ENCODE measurements around the gene AKR1C1.
"Not testable (repeated sequence)": the region's sequence is repeated elsewhere in the genome, so short reads cannot be mapped to it uniquely, and the experiment has no call there.

Gene AKR1C1

GRCh38 chr10:4924482-4924881 lies 38.7 kb upstream of the AKR1C1 start:
- not testable (repeated sequence) for H3K9ac ChIP-seq (ENCODE audit: low read depth, low read length, poor library complexity); H3K14ac ChIP-seq (ENCODE audit: low read length); H2AFZ ChIP-seq (ENCODE audit: low read length); H3K9me3 ChIP-seq (replicated peaks in 1 of 2; ENCODE audit: control insufficient read depth in 2 of 2, insufficient read depth in 1 of 2, low read depth in 1 of 2, low read length in 2 of 2); H3K23ac ChIP-seq (ENCODE audit: low read depth, low read length, poor library complexity); H3K79me1 ChIP-seq (ENCODE audit: low read depth, low read length); H2BK12ac ChIP-seq (ENCODE audit: low read length); DNase-seq (ENCODE audit: low spot score); H3K4me2 ChIP-seq (ENCODE audit: insufficient read depth, low read length, poor library complexity, severe bottlenecking); H3K4ac ChIP-seq (ENCODE audit: low read length); H3K27me3 ChIP-seq (ENCODE audit: control insufficient read depth in 3 of 3, insufficient read depth in 3 of 3, low read depth in 1 of 3, low read length in 3 of 3); H3K27ac ChIP-seq (replicated peaks; ENCODE audit: low read length); H2BK120ac ChIP-seq (ENCODE audit: low read depth, low read length); H2BK15ac ChIP-seq (ENCODE audit: low read length); H4K8ac ChIP-seq (ENCODE audit: low read depth, low read length); H3K4me1 ChIP-seq (ENCODE audit: control insufficient read depth in 2 of 2, insufficient read depth in 1 of 2, low read depth in 1 of 2, low read length in 2 of 2); H2BK5ac ChIP-seq (ENCODE audit: low read length); H3K18ac ChIP-seq (ENCODE audit: low read length); H2AK5ac ChIP-seq (ENCODE audit: low read depth, low read length); H3K36me3 ChIP-seq (replicated peaks in 1 of 2; ENCODE audit: control insufficient read depth in 2 of 2, insufficient read depth in 2 of 2, low read length in 2 of 2)
- Histone ChIP-seq H3K4me3 (ENCODE audit: low read length in 2 of 2) (peak overlapping the region in 1 of 2 donors; percentile 51), H4K91ac (ENCODE audit: low read depth, low read length, poor library complexity) (peak overlapping the region; percentile 72)

DNA sequence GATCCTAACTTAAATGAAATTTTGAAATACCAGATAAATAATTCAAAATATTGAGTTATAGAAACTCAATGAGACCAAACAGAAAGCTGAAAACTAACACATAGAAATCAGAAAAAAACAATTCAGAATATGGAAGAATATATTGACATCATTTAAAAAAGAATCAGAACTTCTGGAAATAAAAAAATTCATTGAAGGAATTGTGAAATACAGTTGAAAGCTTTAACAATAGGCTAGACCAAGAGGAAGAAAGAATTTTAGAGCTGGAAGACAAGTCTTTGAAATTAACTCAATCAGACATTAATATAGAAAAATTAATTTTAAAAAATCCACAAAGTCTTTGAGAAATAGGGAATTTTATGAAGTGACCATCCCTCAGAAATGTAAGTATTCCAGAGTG lies 36.8 kb upstream of the AKR1C1 start:
- Histone ChIP-seq H3K27ac (replicated peaks; ENCODE audit: low read length) (no peak overlapping the region), H3K27me3 (ENCODE audit: control insufficient read depth in 3 of 3, insufficient read depth in 3 of 3, low read depth in 1 of 3, low read length in 3 of 3) (no peaks in the 10 kb centered on the region), H3K4me1 (ENCODE audit: control insufficient read depth in 2 of 2, insufficient read depth in 1 of 2, low read depth in 1 of 2, low read length in 2 of 2) (no peaks in the 10 kb centered on the region), H2AFZ (ENCODE audit: low read length) (no peak overlapping the region), H3K9ac (ENCODE audit: low read depth, low read length, poor library complexity) (no peak overlapping the region), H4K91ac (ENCODE audit: low read depth, low read length, poor library complexity) (no peak overlapping the region), H4K8ac (ENCODE audit: low read depth, low read length) (no peak overlapping the region), H3K4me2 (ENCODE audit: insufficient read depth, low read length, poor library complexity, severe bottlenecking) (no peak overlapping the region), H2BK12ac (ENCODE audit: low read length) (no peak overlapping the region), H2BK5ac (ENCODE audit: low read length) (no peak overlapping the region), H3K36me3 (replicated peaks in 1 of 2; ENCODE audit: control insufficient read depth in 2 of 2, insufficient read depth in 2 of 2, low read length in 2 of 2) (no peaks in the 10 kb centered on the region), H2BK15ac (ENCODE audit: low read length) (no peak overlapping the region), H3K9me3 (replicated peaks in 1 of 2; ENCODE audit: control insufficient read depth in 2 of 2, insufficient read depth in 1 of 2, low read depth in 1 of 2, low read length in 2 of 2) (no peaks in the 10 kb centered on the region), H3K18ac (ENCODE audit: low read length) (no peak overlapping the region), H3K23ac (ENCODE audit: low read depth, low read length, poor library complexity) (no peak overlapping the region), H3K4ac (ENCODE audit: low read length) (no peak overlapping the region), H3K79me1 (ENCODE audit: low read depth, low read length) (no peaks in the 10 kb centered on the region), H3K4me3 (ENCODE audit: low read length in 2 of 2) (no peak overlapping the region), H2BK120ac (ENCODE audit: low read depth, low read length) (no peak overlapping the region), H2AK5ac (ENCODE audit: low read depth, low read length) (no peak overlapping the region), H3K14ac (ENCODE audit: low read length) (no peak overlapping the region)
- no peak for DNase-seq (ENCODE audit: low spot score)

DNA sequence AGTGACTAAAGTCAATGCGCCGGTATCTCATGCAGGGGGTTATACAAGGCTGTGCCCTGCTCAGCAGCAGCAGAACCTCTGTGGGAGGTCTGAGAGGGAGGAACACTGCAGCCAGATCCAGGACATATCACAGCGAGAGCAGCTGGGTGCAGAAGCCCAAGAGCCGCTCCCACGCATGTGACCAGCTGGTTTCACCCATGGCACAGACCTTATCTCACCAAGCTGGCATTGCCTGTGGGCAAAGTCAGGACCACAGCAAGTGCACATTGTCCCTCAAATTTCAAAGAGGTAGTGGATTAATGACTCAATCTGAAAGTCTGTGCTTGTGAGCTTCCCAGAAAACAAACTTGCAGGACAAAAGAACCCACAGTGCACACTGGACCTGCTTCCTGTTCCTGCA lies 31.6 kb upstream of the AKR1C1 start:
- Histone ChIP-seq H3K27ac (replicated peaks; ENCODE audit: low read length) (no peak overlapping the region), H3K4me3 (ENCODE audit: low read length in 2 of 2) (no peak overlapping the region), H3K4me2 (ENCODE audit: insufficient read depth, low read length, poor library complexity, severe bottlenecking) (no peak overlapping the region), H2BK120ac (ENCODE audit: low read depth, low read length) (no peak overlapping the region), H4K91ac (ENCODE audit: low read depth, low read length, poor library complexity) (no peak overlapping the region), H3K9me3 (replicated peaks in 1 of 2; ENCODE audit: control insufficient read depth in 2 of 2, insufficient read depth in 1 of 2, low read depth in 1 of 2, low read length in 2 of 2) (peaks cover 0 to 2% of the 10 kb centered on the region in 2 donors), H3K18ac (ENCODE audit: low read length) (no peak overlapping the region), H3K36me3 (replicated peaks in 1 of 2; ENCODE audit: control insufficient read depth in 2 of 2, insufficient read depth in 2 of 2, low read length in 2 of 2) (no peaks in the 10 kb centered on the region), H2BK15ac (ENCODE audit: low read length) (no peak overlapping the region), H3K27me3 (ENCODE audit: control insufficient read depth in 3 of 3, insufficient read depth in 3 of 3, low read depth in 1 of 3, low read length in 3 of 3) (no peaks in the 10 kb centered on the region), H3K23ac (ENCODE audit: low read depth, low read length, poor library complexity) (no peak overlapping the region), H2AK5ac (ENCODE audit: low read depth, low read length) (no peak overlapping the region), H3K4me1 (ENCODE audit: control insufficient read depth in 2 of 2, insufficient read depth in 1 of 2, low read depth in 1 of 2, low read length in 2 of 2) (peaks cover 0 to 3% of the 10 kb centered on the region in 2 donors), H3K79me1 (ENCODE audit: low read depth, low read length) (no peaks in the 10 kb centered on the region), H3K14ac (ENCODE audit: low read length) (no peak overlapping the region), H3K4ac (ENCODE audit: low read length) (no peak overlapping the region), H3K9ac (ENCODE audit: low read depth, low read length, poor library complexity) (no peak overlapping the region), H2BK5ac (ENCODE audit: low read length) (no peak overlapping the region), H2BK12ac (ENCODE audit: low read length) (no peak overlapping the region), H2AFZ (ENCODE audit: low read length) (no peak overlapping the region), H4K8ac (ENCODE audit: low read depth, low read length) (no peak overlapping the region)
- no CpG with 5 or more reads among the region's 5 CpGs for WGBS, 2 donors (ENCODE audit: extremely low coverage in 2 of 2, insufficient read length in 2 of 2, insufficient replicate concordance in 1 of 2)
- DNase-seq (ENCODE audit: low spot score): no peak

DNA sequence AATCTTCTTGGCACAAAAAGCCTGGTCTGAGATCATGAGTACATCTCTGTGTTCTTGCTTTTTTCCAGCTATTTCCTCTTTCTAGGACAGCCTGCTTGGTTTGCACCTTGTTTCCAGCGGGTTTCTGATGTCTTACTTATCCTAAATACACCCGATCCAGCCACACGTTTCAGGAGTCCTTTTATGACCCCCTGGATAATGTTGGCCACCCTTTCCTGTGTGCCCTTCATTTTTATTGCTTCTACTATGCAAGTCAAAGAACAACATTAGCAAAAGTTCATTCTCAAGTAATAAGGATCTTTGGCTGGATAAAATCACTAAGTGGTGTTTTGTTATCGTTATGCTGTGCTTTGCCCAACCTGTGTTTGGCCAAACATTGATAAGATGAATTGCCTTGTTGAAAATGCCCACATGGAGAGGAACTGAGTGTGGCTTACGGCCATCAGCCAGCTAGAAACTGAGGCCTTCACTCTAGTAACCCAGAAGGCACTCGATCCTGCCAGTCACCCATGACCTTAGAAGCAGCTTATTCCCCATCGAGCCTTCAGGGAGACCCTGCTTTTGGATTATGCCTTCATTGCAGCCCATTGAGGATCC lies 28.7 kb upstream of the AKR1C1 start:
- Histone ChIP-seq H2AFZ (ENCODE audit: low read length) (no peak overlapping the region), H3K9ac (ENCODE audit: low read depth, low read length, poor library complexity) (no peak overlapping the region), H3K27me3 (ENCODE audit: control insufficient read depth in 3 of 3, insufficient read depth in 3 of 3, low read depth in 1 of 3, low read length in 3 of 3) (no peaks in the 10 kb centered on the region), H4K8ac (ENCODE audit: low read depth, low read length) (no peak overlapping the region), H3K4me2 (ENCODE audit: insufficient read depth, low read length, poor library complexity, severe bottlenecking) (no peak overlapping the region), H3K9me3 (replicated peaks in 1 of 2; ENCODE audit: control insufficient read depth in 2 of 2, insufficient read depth in 1 of 2, low read depth in 1 of 2, low read length in 2 of 2) (peaks cover 0 to 2% of the 10 kb centered on the region in 2 donors), H2AK5ac (ENCODE audit: low read depth, low read length) (no peak overlapping the region), H2BK120ac (ENCODE audit: low read depth, low read length) (no peak overlapping the region), H3K23ac (ENCODE audit: low read depth, low read length, poor library complexity) (no peak overlapping the region), H3K27ac (replicated peaks; ENCODE audit: low read length) (no peak overlapping the region), H3K79me1 (ENCODE audit: low read depth, low read length) (no peaks in the 10 kb centered on the region), H3K36me3 (replicated peaks in 1 of 2; ENCODE audit: control insufficient read depth in 2 of 2, insufficient read depth in 2 of 2, low read length in 2 of 2) (no peaks in the 10 kb centered on the region), H2BK12ac (ENCODE audit: low read length) (no peak overlapping the region), H3K4me3 (ENCODE audit: low read length in 2 of 2) (no peak overlapping the region), H3K18ac (ENCODE audit: low read length) (no peak overlapping the region), H4K91ac (ENCODE audit: low read depth, low read length, poor library complexity) (no peak overlapping the region), H3K14ac (ENCODE audit: low read length) (no peak overlapping the region), H3K4me1 (ENCODE audit: control insufficient read depth in 2 of 2, insufficient read depth in 1 of 2, low read depth in 1 of 2, low read length in 2 of 2) (peaks cover 0 to 3% of the 10 kb centered on the region in 2 donors), H3K4ac (ENCODE audit: low read length) (no peak overlapping the region), H2BK5ac (ENCODE audit: low read length) (no peak overlapping the region), H2BK15ac (ENCODE audit: low read length) (no peak overlapping the region)
- no CpG with 5 or more reads among the region's 7 CpGs for WGBS, 2 donors (ENCODE audit: extremely low coverage in 2 of 2, insufficient read length in 2 of 2, insufficient replicate concordance in 1 of 2)
- no peak for DNase-seq (ENCODE audit: low spot score)

All from neuronal stem cell (in vitro differentiated cells).